Uterus (tissue), 2 donors: ENCODE results near the gene DOCK4.

Source experiments
- POLR2A ChIP-seq, 2 donors: fragments of 450-650 bp; IDR thresholded peaks; one replicate each; pipeline ENCODE4 v1.6.1; 2016; ENCODE audit warnings: antibody characterized with exemption in 2 of 2, mild to moderate bottlenecking in 1 of 2, moderate library complexity in 1 of 2
- TF ChIP-seq, protein P1 (sequence below), 4 experiments: fragments of 200-600 bp in 2 of 4; fragments of 450-650 bp in 2 of 4; sonication (generic) in 2 of 4; IDR thresholded peaks; one replicate each; pipeline ENCODE4 v1.5.1; 2016 to 2019; ENCODE audit warnings: antibody characterized with exemption in 4 of 4, mild to moderate bottlenecking in 2 of 4, moderate library complexity in 1 of 4

DNA sequence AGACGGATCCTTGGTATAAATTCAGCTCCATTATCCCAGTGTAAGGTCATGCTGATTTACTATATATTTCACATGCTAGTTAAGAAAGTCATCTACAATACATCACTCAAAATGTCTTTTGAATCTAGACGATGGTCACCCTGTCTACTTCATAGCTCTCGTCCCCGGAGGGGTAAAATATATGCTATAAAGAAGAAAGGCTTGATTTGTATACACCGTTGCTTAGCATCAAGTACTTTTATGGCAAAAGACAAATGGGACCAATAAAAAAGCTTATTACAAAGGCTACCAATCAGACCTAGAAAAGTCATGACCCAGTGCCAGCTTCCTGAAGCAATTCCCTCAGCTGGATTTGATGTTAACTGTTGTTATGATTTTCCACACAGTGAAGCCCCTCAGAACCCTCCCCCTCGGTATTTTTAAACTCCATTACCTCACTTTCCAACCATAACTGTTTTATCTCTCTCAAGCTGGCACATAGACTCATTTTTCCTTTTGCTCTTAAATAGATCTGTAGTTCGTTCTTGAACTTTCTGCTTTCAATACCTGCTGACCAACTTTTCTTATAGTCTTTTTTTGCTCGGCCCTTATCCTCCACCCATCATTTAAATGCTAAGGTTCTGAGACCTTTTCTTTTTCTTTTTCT, 104.9 kb downstream of the DOCK4 start:
- TF ChIP-seq, protein P1, sequence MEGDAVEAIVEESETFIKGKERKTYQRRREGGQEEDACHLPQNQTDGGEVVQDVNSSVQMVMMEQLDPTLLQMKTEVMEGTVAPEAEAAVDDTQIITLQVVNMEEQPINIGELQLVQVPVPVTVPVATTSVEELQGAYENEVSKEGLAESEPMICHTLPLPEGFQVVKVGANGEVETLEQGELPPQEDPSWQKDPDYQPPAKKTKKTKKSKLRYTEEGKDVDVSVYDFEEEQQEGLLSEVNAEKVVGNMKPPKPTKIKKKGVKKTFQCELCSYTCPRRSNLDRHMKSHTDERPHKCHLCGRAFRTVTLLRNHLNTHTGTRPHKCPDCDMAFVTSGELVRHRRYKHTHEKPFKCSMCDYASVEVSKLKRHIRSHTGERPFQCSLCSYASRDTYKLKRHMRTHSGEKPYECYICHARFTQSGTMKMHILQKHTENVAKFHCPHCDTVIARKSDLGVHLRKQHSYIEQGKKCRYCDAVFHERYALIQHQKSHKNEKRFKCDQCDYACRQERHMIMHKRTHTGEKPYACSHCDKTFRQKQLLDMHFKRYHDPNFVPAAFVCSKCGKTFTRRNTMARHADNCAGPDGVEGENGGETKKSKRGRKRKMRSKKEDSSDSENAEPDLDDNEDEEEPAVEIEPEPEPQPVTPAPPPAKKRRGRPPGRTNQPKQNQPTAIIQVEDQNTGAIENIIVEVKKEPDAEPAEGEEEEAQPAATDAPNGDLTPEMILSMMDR (IDR thresholded peaks at IDR 0.05): no peak
- no peak for TF ChIP-seq POLR2A (IDR thresholded peaks at IDR 0.05)
